ENCODE data around the gene MAP3K6. TPM values are rescaled to one million over a fixed set of nuclear protein-coding genes. Genes with fewer than 3 reads are reported as not detected.

Gene MAP3K6
- total and polyA plus RNA-seq, 2 of the 13 experiments (the other 11 are each of a cell fraction or from before 2014, with no cell fraction given) = 2.7 to 3.2 TPM

GRCh38 chr1:27357281-27358037, 9.3 kb downstream of the MAP3K6 start (continued):
- TF ChIP-seq UBTF (CRISPR knock-in tag; IDR thresholded peaks at IDR 0.05) (no peak), EED (CRISPR knock-in tag; IDR thresholded peaks at IDR 0.05) (peak; percentile 45; the same call in 1 of the 2 replicates), ZXDC (CRISPR knock-in tag; IDR thresholded peaks at IDR 0.05) (no peak), MXD3 (CRISPR knock-in tag; IDR thresholded peaks at IDR 0.05) (0 out of 2 replicates have a peak, but pooled peaks have one; percentile 40), ZNF44 (CRISPR knock-in tag; IDR thresholded peaks at IDR 0.05) (no peak), IKZF5 (CRISPR knock-in tag; IDR thresholded peaks at IDR 0.05) (peak; percentile 29; the same call in 1 of the 2 replicates), ZBTB7B (CRISPR knock-in tag; IDR thresholded peaks at IDR 0.05) (peak; percentile 56; the same call in 1 of the 2 replicates), STAT5B (CRISPR knock-in tag; IDR thresholded peaks at IDR 0.05) (no peak), ZNF720 (CRISPR knock-in tag; IDR thresholded peaks at IDR 0.05) (no peak), KDM2A (CRISPR knock-in tag; IDR thresholded peaks at IDR 0.05; ENCODE audit: borderline replicate concordance, low read depth) (peak; percentile 65), NR1H2 (CRISPR knock-in tag; IDR thresholded peaks at IDR 0.05; ENCODE audit: borderline replicate concordance, low read depth) (no peak), HOXA3 (CRISPR knock-in tag; IDR thresholded peaks at IDR 0.05) (peak; percentile 56), BHLHE40 (IDR thresholded peaks at IDR 0.05; ENCODE audit: low read length) (peak; percentile 18; the same call in 1 of the 2 replicates), ZNF205 (CRISPR knock-in tag; IDR thresholded peaks at IDR 0.05) (no peak), KMT2A (CRISPR knock-in tag; IDR thresholded peaks at IDR 0.05) (0 out of 2 replicates have a peak, but pooled peaks have one; percentile 20), ZNF607 (CRISPR knock-in tag; IDR thresholded peaks at IDR 0.05; ENCODE audit: borderline replicate concordance) (peak; percentile 85), ZMYM3 (CRISPR knock-in tag; IDR thresholded peaks at IDR 0.05) (0 out of 2 replicates have a peak, but pooled peaks have one; percentile 9), GMEB1 (CRISPR knock-in tag; IDR thresholded peaks at IDR 0.05; ENCODE audit: borderline replicate concordance) (no peak), ZFP1 (CRISPR knock-in tag; IDR thresholded peaks at IDR 0.05) (no peak), NPAS2 (CRISPR knock-in tag; IDR thresholded peaks at IDR 0.05; ENCODE audit: borderline replicate concordance) (no peak), ZKSCAN1 (IDR thresholded peaks at IDR 0.05; ENCODE audit: low read length) (no peak)
- TF ChIP-seq, protein P1, sequence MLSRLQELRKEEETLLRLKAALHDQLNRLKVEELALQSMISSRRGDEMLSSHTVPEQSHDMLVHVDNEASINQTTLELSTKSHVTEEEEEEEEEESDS (CRISPR knock-in tag; IDR thresholded peaks at IDR 0.05; ENCODE audit: borderline replicate concordance) = no peak
